Midbrain (tissue), 1 donor: ENCODE results near the gene CTLA4.

ENCODE experiments used
- DNase-seq: peaks from one replicate; lab custom pipeline; 2025; lab: John Stamatoyannopoulos, UW

The CTLA4 gene

GRCh38 chr2:203891474-203891873 is 23.9 kb downstream of the CTLA4 start:
- DNase-seq = peak; percentile 21

- DNase-seq = no peak
Observed at GRCh38 chr2:203892207-203892606, 24.6 kb downstream of the CTLA4 start.

- peak; percentile 77 for DNase-seq
Observed at GRCh38 chr2:203893401-203893800, 25.8 kb downstream of the CTLA4 start.

- DNase-seq = no peak
Observed at GRCh38 chr2:203893840-203894239, 26.3 kb downstream of the CTLA4 start.

DNA sequence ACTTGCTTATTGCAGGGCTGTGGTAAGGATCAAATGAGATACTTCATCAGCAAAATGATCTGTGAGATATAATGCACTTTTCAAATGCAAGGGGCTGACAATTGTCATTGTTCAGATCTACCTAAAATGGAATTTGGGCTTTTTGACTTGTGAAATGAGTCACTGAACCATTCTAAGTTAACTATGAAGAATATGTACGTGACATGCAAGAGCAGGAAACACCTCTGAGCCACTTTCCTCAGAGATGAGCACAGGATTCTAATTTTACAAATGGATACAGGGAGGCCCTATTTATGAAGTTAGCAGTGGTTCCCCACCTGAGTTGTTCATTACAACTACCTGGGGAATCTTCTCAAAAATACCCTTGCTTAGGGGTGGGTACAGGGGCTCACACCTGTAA is 26.7 kb downstream of the CTLA4 start:
- no peak for DNase-seq

DNA sequence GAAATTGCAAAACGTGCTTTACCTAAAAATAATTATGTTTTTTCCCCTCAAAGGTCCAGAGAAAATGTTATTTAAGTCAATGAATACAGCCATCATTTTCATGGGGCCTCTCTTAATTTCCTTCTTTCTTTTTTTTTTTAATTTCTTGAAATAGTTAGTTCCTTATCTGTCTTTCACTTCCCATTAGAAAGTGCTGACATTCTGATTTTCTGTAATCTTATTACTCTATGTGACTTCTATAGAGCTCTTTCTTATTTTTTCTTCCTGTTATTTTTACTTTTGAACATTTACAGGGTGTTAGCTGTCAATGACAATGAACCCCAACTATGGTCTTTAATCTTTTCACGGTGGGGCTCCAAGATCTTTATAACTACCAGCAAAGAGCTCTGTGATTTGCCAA is 30.0 kb downstream of the CTLA4 start:
- DNase-seq = no peak

GRCh38 chr2:203898657-203899056 is 31.1 kb downstream of the CTLA4 start:
- no peak for DNase-seq

- no peak for DNase-seq
Observed at GRCh38 chr2:203900253-203900652, 32.7 kb downstream of the CTLA4 start.

- no peak for DNase-seq
Observed at GRCh38 chr2:203904022-203904421, 36.5 kb downstream of the CTLA4 start.

GRCh38 chr2:203905656-203906055 is 38.1 kb downstream of the CTLA4 start:
- DNase-seq = no peak

DNA sequence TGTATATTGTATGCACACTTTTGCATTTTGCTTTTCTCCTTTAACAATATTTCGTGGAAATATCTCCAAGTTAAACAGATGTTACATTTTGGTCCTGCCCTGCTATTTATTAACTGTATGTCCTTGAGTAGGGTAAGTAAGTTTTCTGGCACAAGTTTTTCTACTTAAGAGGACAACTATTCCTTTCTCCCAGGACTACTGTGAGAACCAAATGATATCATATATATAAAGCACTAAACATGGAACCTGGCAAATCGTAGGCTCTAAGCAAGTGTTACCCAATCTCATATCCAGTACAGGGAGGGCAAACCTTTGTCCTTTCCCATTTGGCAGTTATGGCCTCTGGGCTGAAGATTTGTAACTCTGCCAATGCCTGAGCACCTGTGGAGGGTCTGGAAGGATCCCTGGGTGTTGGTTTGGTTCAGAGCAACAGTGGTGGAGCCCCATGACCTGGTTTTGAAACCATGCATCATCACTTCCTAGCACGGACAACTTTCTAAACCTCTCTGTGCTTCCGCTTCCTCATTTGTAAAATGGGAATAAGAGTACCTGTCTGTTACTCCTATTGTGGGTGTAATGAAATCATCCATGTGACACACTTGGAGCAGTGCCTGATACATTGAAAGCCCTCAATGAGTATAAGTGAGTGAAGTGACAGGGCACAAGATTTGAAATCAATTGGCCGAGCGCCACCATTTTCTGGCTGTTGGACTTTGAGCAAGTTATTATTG is 40.7 kb downstream of the CTLA4 start:
- peak; percentile 2 for DNase-seq

- DNase-seq = no peak
Observed at GRCh38 chr2:203908797-203909185, 41.2 kb downstream of the CTLA4 start.

DNA sequence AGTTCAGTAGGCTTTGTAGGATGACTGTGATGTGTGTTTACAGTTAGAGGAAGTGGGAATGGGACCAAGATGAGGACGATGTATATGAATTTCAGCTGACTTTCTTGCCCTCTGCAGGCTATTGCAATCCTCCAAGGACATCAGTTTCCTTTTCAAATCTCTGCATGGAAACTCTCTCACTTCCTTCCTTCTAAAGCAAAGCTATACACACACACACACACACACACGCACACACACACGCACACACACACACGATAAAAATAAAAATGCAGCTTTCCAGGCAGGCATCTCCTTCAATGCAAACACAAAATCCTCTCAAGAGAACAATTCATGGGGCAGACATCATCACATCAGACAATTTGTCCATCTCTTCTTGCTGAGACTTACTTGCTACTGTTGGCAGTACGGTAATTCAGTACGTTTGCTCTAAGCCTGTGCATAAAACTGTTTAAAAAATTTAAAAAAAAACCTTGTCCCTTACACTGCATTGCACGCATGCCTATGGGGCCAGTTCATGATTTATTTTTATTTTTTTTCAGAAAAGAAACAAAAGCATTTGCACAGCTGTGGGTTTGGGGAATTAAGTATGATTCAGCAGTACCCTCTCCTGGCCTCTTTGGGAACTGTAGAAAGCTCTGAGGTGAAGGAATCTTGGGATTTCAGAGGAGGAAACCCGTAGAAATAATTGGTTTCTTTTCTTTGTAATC is 41.8 kb downstream of the CTLA4 start:
- peak; percentile 58 for DNase-seq

- peak; percentile 43 for DNase-seq
Observed at GRCh38 chr2:203909974-203910373, 42.4 kb downstream of the CTLA4 start.

GRCh38 chr2:203913947-203914346 is 46.4 kb downstream of the CTLA4 start:
- no peak for DNase-seq

DNA sequence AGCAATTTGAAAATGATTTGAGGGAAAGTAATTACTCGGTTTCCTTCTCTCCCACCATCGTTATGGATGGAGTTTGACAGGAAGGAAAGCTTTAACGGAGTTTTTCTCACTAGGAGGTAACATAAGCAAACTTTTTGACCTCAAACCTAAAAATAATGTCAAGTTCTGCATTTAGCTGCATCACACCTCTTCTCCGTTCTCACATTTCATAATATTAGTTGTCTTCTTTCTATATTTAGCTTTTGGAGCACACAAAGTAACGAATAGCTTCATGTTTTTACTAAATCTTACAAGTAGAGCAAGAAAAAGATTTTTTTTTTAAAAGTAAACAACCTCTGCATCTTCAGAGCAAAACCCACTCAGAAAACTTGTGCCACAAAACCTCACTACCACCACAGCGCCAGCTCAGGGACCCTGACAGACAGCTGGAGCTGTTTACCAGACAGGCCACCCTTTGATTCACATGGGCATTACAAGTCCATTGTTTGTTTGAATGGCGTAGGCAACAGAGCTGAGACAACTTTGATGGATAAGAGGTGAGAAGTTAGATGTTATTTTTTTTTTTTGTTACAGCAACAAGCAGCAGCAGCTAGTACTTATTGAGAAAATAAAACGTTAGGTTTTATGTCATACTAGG is 47.1 kb downstream of the CTLA4 start:
- no peak for DNase-seq

DNA sequence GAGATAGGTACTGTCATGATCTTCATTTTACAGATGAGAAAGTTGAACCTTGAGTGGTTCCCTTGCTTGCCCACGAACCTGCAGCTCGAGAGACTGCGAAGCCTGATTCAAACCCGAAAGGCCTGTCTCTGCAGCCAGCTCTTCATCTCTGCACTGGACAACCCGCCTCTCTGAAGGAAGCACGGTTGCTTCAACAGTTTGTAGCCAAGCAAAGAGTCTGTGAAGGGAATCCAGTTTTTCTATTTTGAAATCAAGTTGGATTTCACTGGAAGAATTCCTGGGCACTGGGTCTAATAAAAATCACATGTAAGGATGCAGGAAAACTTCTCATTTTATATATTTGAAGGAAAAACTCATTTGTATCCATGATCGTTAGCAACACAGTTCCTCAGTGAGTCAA is 47.7 kb downstream of the CTLA4 start:
- no peak for DNase-seq

GRCh38 chr2:203916756-203917155 is 49.2 kb downstream of the CTLA4 start:
- DNase-seq = no peak

GRCh38 chr2:203918264-203918663 is 50.7 kb downstream of the CTLA4 start:
- no peak for DNase-seq

DNA sequence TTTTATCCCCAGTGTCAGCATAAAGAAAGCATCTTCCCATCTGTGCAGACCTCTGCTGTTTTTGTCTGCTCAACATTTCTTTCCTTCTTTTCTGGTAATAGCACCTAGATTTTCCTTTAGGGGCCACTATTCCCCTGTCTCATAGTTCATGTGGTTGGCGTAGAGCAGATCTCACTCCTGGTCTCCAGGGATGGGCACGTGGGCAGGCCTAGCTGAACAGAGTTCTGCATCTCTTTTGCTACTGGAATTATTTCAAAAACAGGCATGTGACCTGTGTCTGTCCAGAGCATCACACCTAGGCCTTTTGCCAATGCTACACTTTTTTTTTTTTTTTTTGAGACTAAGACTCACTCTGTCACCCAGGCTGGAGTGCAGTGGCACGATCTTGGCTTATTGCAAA is 51.3 kb downstream of the CTLA4 start:
- DNase-seq = no peak
